Dermis microvascular lymphatic vessel endothelial cell (primary cell): ENCODE measurements around the gene ITPR1. TPM values are rescaled to one million over a fixed set of nuclear protein-coding genes. Genes with fewer than 3 reads are reported as not detected.

ENCODE experiments used
- DNase-seq, 2 donors: peaks; one replicate each; pipeline versions ENCODE4 v3.0.0 to v3.0.0-alpha.2; 2010; ENCODE audit warnings: low read depth in 2 of 2
- total RNA-seq: library from RNA; depleted of rRNA; stranded (reverse); fragments of >200 nt; gene quantifications from 2 replicates; pipeline ENCODE4 v1.2.1, GENCODE V29; 2014

The ITPR1 gene
- total RNA-seq, 1 donor from 2014 or later = 21.6 TPM

DNA sequence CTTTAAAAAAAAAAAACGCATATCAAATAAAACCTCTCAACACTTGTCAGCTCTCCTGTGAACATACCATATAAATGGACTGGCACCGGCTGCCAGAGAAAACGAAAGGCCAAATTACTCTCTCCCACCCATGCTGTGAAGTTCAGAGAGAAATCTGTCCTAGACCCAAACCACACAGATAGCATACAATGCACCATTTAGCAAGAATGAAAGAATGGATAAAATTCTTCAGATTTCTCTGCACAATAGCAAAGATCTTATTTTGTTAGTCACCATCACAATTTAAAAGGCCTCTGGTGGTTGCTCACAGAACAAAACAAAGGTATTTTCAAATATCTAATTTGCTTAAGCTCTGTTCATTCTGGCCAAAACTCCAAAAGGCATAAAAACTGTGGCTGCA is 392.2 kb downstream of the ITPR1 start:
- DNase-seq = no peak

GRCh38 chr3:4886448-4886847 is 393.3 kb downstream of the ITPR1 start:
- DNase-seq = no peak

GRCh38 chr3:4887177-4887576 is 394.0 kb downstream of the ITPR1 start:
- DNase-seq = no peak

GRCh38 chr3:4888913-4889846 is 396.0 kb downstream of the ITPR1 start:
- DNase-seq = no peak

DNA sequence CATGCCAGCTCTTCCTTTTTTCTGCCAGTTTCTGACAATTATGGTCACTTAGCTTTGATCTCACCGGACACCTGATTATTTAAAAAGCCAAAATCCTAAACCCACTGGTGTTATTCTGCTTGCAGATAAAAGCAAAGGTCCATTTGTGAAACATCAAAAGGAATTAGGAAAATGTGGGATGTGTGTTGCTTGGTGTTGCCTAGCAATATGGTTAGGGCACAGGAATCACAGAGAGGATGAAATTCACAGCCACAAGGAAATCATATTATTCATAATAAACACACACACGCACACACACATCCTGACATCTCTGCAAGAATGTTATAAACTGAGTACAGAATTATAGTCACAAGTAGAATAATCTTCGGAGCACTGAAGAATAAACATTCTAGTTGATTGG is 396.7 kb downstream of the ITPR1 start:
- DNase-seq = peak in 1 of 2 donors; percentile 58

GRCh38 chr3:4894891-4895530 is 401.9 kb downstream of the ITPR1 start:
- no peak for DNase-seq

DNA sequence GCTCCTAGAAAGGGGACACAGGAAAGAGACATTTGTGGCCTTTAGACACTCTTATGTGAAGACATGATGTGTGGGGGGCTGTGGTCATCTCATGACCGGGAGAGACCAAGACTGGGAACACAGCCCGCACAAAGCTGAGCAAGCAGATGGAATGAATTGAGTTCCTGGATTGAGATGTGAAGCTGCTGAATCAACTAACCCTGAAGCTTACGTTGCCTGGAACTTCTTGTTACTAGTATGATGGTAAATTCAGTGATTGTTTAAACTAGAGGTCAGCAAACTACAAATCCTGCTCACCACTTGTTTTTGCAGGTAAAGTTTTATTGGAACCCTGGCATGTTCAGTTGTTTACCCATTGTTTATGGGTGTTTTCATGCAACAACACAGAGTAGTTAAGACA is 402.7 kb downstream of the ITPR1 start:
- no peak for DNase-seq

Other genes starting within 250 kb of the ITPR1 start
- gene SETMAR, start 190.0 kb upstream of the ITPR1 start, total RNA-seq = 9.4 and 10.1 TPM in 2 replicates
- 45.1 and 77.0 TPM in 2 replicates for gene SUMF1, start 26.1 kb upstream of the ITPR1 start, total RNA-seq